ENCODE results near the gene AMER2.

Gene AMER2

DNA sequence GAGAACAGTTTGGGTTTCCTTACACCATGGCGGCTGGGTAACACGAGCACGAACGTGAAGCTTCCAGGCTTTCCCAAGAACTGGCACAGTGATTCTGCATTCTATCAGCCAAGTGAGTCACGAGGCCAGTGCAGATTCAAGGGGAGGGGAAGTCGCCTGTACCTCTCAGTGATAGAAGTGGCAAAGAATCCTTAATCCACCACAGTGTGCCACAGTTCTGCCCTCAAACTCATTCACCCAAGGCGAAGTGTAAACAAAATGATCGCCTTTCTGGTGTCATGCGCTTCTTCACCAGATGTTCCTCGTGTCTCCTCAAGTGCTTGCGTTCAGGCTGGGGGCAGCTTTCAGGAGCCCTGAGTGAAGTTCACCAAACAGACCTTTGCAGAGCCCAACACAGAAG is 24.9 kb upstream of the AMER2 start:
- Histone ChIP-seq H3K9me3 (ENCODE audit: control insufficient read depth, insufficient read depth, low read length) (no peaks in the 10 kb centered on the region), H3K36me3 (ENCODE audit: control insufficient read depth, low read length) (no peaks in the 10 kb centered on the region), H3K79me2 (ENCODE audit: control insufficient read depth, low read length) (no peaks in the 10 kb centered on the region), H3F3A (ENCODE audit: control insufficient read depth, insufficient read depth) (no peaks in the 10 kb centered on the region), H3K27me3 (ENCODE audit: control insufficient read depth, low read length) (peaks cover 11% of the 10 kb centered on the region; the same call in 1 of the 2 replicates), H4K20me1 (ENCODE audit: control insufficient read depth, insufficient read depth, low read depth, low read length) (no peaks in the 10 kb centered on the region), H3K4me2 (ENCODE audit: low read length) (no peak overlapping the region), H3K27ac (ENCODE audit: low read depth, low read length) (no peak overlapping the region), H3K4me1 (ENCODE audit: control insufficient read depth, low read length) (no peaks in the 10 kb centered on the region), H3K9me2 (replicated peaks; ENCODE audit: control insufficient read depth, low read length) (no peaks in the 10 kb centered on the region), H3K4me3 (ENCODE audit: low read length) (no peak overlapping the region)
- TF ChIP-seq EZH2phosphoT487 (IDR thresholded peaks at IDR 0.05; ENCODE audit: borderline replicate concordance, low read length): no peak
- no peak for TF ChIP-seq CTCF (IDR thresholded peaks at IDR 0.05; ENCODE audit: low read depth, low read length, poor library complexity, severe bottlenecking)

DNA sequence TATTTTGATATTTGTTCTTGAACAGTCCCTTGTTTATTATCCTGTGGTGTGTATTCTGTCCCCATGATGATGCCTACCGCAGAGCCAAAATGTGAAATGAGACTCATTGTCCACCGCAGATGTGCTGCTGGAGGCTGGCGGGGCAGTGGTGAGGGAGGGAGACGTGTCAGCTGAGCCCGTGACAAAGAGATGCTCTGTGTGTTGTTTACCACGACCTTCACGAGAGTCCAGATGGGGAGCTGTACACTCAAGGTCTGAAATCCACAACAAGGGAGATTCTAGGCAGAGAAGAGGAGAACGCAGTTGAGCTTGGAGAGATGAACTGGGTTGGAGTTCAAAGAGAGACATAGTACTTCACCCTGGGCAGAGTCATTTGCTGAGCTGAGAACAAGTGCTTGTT is 20.8 kb upstream of the AMER2 start:
- Histone ChIP-seq H3K4me1 (ENCODE audit: control insufficient read depth, low read length) (no peaks in the 10 kb centered on the region), H4K20me1 (ENCODE audit: control insufficient read depth, insufficient read depth, low read depth, low read length) (no peaks in the 10 kb centered on the region), H3K4me3 (ENCODE audit: low read length) (no peak overlapping the region), H3K9me2 (replicated peaks; ENCODE audit: control insufficient read depth, low read length) (no peaks in the 10 kb centered on the region), H3K79me2 (ENCODE audit: control insufficient read depth, low read length) (no peaks in the 10 kb centered on the region), H3K9me3 (ENCODE audit: control insufficient read depth, insufficient read depth, low read length) (no peaks in the 10 kb centered on the region), H3K4me2 (ENCODE audit: low read length) (no peak overlapping the region), H3K27me3 (ENCODE audit: control insufficient read depth, low read length) (peaks cover 9% of the 10 kb centered on the region), H3K36me3 (ENCODE audit: control insufficient read depth, low read length) (no peaks in the 10 kb centered on the region), H3K27ac (ENCODE audit: low read depth, low read length) (no peak overlapping the region), H3F3A (ENCODE audit: control insufficient read depth, insufficient read depth) (no peaks in the 10 kb centered on the region)
- TF ChIP-seq EZH2phosphoT487 (IDR thresholded peaks at IDR 0.05; ENCODE audit: borderline replicate concordance, low read length) (no peak), CTCF (IDR thresholded peaks at IDR 0.05; ENCODE audit: low read depth, low read length, poor library complexity, severe bottlenecking) (no peak)

DNA sequence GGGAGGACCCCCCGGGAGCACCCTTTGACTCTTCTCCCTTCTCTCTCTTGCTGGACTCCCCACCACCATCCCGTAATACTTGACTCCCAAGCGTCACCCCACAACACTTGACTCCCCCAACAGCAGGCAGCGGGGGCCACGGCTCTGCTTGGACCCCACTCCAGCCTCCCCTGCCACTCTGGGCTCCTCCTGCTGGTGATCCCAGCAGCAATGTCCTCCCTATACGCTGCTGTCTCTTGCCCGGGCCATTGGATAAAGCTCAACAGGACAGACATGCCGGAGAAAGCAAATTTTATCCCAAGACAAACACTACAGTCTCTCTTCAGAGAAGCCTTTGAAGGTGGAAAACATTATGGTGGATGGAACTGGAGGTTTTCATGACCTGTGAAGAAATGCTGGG is 20.4 kb upstream of the AMER2 start:
- peaks cover 9% of the 10 kb centered on the region for H3K27me3 ChIP-seq (ENCODE audit: control insufficient read depth, low read length)
- H3F3A ChIP-seq (ENCODE audit: control insufficient read depth, insufficient read depth): no peaks in the 10 kb centered on the region
- no peak overlapping the region for H3K4me2 ChIP-seq (ENCODE audit: low read length)
- TF ChIP-seq CTCF (IDR thresholded peaks at IDR 0.05; ENCODE audit: low read depth, low read length, poor library complexity, severe bottlenecking) (no peak), EZH2phosphoT487 (IDR thresholded peaks at IDR 0.05; ENCODE audit: borderline replicate concordance, low read length) (no peak)
- H3K79me2 ChIP-seq (ENCODE audit: control insufficient read depth, low read length): no peaks in the 10 kb centered on the region
- H3K4me3 ChIP-seq (ENCODE audit: low read length): no peak overlapping the region
- H3K9me2 ChIP-seq (replicated peaks; ENCODE audit: control insufficient read depth, low read length): no peaks in the 10 kb centered on the region
- H3K36me3 ChIP-seq (ENCODE audit: control insufficient read depth, low read length): no peaks in the 10 kb centered on the region
- H4K20me1 ChIP-seq (ENCODE audit: control insufficient read depth, insufficient read depth, low read depth, low read length): no peaks in the 10 kb centered on the region
- no peaks in the 10 kb centered on the region for H3K9me3 ChIP-seq (ENCODE audit: control insufficient read depth, insufficient read depth, low read length)
- no peak overlapping the region for H3K27ac ChIP-seq (ENCODE audit: low read depth, low read length)
- no peaks in the 10 kb centered on the region for H3K4me1 ChIP-seq (ENCODE audit: control insufficient read depth, low read length)

GRCh38 chr13:25192052-25192451 is 20.0 kb upstream of the AMER2 start:
- Histone ChIP-seq H3K36me3 (ENCODE audit: control insufficient read depth, low read length) (no peaks in the 10 kb centered on the region), H4K20me1 (ENCODE audit: control insufficient read depth, insufficient read depth, low read depth, low read length) (no peaks in the 10 kb centered on the region), H3K9me3 (ENCODE audit: control insufficient read depth, insufficient read depth, low read length) (no peaks in the 10 kb centered on the region), H3K9me2 (replicated peaks; ENCODE audit: control insufficient read depth, low read length) (no peaks in the 10 kb centered on the region), H3K27ac (ENCODE audit: low read depth, low read length) (no peak overlapping the region), H3K4me2 (ENCODE audit: low read length) (no peak overlapping the region), H3K4me3 (ENCODE audit: low read length) (no peak overlapping the region), H3K4me1 (ENCODE audit: control insufficient read depth, low read length) (no peaks in the 10 kb centered on the region), H3K27me3 (ENCODE audit: control insufficient read depth, low read length) (peaks cover 9% of the 10 kb centered on the region), H3K79me2 (ENCODE audit: control insufficient read depth, low read length) (no peaks in the 10 kb centered on the region), H3F3A (ENCODE audit: control insufficient read depth, insufficient read depth) (no peaks in the 10 kb centered on the region)
- TF ChIP-seq CTCF (IDR thresholded peaks at IDR 0.05; ENCODE audit: low read depth, low read length, poor library complexity, severe bottlenecking): no peak
- no peak for TF ChIP-seq EZH2phosphoT487 (IDR thresholded peaks at IDR 0.05; ENCODE audit: borderline replicate concordance, low read length)
